Adrenal gland (tissue), 5 donors: ENCODE results near the gene HPSE2.

Experiments used
- CTCF ChIP-seq, 6 experiments: fragments of 450-650 bp in 4 of 6; fragments of 200-600 bp in 2 of 6; sonication (generic) in 1 of 6; IDR thresholded peaks; 1 replicate in 5 of 6; 2 replicates in 1 of 6; pipeline versions ENCODE4 v1.5.1 to v1.8.0; 2016 to 2021; ENCODE audit warnings: antibody characterized with exemption in 6 of 6, mild to moderate bottlenecking in 2 of 6, moderate library complexity in 1 of 6
- POLR2A ChIP-seq, 2 donors: fragments of 450-650 bp; IDR thresholded peaks; one replicate each; pipeline ENCODE4 v1.6.1; 2017; ENCODE audit warnings: antibody characterized with exemption in 2 of 2, mild to moderate bottlenecking in 2 of 2, moderate library complexity in 1 of 2
- donor health status: DM: no; HTN: no; CAD: no.

GRCh38 chr10:98513704-98514103 lies 721.9 kb downstream of the HPSE2 start:
- TF ChIP-seq POLR2A (IDR thresholded peaks at IDR 0.05) (no peak), CTCF (IDR thresholded peaks at IDR 0.05) (no peak)
